Hematopoietic multipotent progenitor cell treated with erythropoietin and hydrocortisone succinate and interleukin-3 and kit ligand, for 4 days (in vitro differentiated cells): Measurements from ENCODE around the gene PID1.

Experiments
- DNase-seq: peaks from one replicate; pipeline ENCODE4 v3.0.0-alpha.2; 2015

PID1 gene

DNA sequence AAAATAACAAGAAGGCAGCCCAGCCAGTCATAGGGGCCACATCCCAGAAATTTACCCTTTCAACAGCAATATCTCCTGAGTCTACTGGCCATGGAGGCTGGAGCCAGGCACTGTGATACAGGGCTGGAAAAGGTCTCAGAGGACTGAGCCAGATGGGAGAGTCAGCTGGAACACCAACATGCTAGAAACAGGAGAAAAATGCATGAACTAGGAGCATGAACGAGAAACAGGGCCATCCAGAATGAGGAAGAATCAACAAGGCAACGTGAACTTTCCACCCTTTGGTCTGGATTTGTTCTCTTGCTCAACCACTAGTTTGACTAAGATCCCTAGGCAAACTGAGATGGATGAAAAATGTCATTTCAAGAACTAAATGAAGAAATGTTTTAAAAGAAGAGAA lies 13.1 kb downstream of the PID1 start:
- DNase-seq: no peak

DNA sequence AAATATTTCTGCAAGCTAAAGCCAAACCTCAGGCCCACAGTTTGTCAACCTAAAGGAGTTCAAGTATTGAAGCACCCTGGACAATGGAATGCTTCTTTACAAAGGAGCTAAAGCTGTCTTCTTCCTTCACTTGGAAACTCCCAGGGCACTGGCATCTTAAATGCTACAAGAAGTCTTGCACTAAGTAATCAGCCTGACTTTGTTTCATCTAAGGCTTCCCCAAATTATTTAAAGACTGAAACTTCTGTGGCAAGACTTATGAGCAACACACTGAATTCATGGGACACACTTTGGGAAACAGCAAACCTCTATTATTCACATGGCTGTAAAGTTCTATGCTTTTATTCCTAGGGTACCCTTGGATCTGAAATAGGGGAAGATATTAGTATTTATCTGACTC lies 14.7 kb downstream of the PID1 start:
- DNase-seq: no peak

DNA sequence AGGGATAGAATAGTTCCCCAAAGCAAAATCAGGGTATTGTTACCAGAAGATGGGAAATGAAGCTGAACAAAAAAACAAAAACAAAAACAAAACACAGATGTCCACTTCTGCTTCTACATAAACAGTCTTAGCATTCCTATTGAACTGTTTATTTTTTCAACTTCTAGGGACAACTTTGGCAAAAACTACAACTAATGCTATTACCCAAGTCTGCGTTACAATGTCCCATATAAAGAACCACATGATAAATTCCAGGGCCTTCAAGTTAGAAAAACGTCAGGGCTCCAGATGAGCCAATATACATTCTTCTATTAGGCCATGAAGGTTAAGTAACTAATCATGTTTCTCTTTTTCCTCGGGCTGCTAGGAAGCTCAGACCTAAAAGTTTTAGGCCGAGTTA lies 16.9 kb downstream of the PID1 start:
- DNase-seq: no peak

DNA sequence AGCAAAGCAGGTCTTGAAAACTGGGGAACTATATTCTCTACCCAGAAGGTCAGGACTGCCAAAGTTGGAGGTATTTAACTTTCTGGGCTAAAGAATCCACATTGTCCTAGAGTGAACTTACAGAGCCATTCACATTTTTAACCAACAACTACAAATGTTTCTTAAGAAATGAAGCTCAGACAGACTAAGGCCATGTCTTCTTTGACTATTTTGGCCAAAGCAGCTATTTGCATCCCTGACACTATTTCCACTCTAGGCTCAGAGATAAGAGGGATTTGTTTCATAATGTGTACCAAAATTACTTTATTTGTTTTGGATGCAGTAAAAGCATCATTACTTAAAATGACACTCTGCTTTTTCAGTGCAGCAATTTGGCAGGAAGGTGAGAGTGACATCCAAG lies 18.1 kb downstream of the PID1 start:
- DNase-seq: no peak

DNA sequence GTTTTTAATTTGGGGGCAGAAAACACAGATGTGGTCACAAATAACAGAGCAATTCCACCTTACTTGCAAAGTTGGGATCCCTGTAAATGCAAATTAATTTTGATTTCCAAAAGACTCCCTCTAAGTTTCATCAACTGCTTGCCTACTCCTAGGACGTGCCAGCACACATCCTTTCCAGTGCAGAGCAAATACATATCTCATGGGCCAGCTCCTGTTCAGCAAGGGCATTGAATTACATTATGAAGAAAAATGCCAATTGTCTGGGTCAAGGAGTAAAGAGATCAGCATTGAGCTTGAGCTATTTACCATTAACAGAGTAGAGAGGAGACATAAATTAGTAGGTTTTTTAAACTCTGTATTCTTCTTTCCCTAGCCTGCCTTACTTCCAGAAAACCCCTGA lies 18.8 kb downstream of the PID1 start:
- no peak for DNase-seq

DNA sequence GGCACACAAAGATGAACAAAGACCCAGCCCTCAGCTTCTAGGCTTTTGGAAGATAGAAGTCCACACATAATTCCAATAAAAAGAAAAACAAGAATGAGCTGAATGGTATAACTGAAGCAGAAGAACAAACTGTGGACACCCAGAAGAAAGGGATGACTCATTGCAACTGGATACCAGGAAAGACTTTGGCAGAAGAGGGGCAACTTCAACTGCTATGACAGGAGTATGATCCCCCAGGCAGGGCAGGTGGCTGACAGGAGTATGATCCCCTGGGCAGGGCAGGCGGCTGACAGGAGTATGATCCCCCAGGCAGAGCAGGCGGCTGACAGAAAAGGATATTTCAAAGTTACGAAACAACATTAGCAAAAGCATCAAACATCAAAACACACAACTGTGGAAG lies 21.6 kb downstream of the PID1 start:
- no peak for DNase-seq

DNA sequence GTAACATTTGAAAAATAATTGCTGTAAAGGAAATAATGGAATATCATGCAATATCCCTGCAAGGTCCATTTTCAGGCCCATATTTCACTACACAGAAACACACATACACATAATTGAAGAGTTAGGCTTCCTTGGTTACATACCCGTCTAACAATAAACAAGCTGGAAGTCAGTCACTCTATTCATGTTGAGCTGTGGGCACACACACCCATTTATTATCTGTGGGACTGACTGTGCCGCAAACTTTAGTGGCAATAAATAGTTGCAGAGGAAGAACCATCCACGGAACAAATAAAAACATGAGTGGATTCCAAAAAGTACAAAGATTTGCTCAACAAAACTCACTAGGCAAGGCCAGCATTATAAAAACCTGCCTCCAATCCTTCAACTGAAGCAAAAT lies 24.8 kb downstream of the PID1 start:
- DNase-seq: no peak

DNA sequence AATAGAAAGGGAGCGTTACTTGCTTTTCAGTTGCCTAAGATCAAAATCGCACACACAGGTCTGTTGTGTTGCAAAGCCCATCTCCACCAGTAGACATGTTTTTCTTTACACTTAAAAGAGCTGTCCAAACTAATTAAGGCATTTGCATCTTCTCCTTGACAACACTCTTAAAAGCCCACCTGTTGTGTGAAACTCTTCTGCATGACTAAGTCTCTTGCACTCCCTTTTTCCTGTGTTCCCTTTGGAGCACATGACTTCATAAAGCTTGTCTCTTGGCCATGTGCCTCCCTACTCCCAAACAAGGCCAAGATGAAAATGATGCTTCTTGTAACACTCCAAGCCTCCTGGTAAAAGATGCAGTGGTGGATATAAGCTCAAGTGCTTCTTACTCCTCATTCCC lies 26.1 kb downstream of the PID1 start:
- no peak for DNase-seq

DNA sequence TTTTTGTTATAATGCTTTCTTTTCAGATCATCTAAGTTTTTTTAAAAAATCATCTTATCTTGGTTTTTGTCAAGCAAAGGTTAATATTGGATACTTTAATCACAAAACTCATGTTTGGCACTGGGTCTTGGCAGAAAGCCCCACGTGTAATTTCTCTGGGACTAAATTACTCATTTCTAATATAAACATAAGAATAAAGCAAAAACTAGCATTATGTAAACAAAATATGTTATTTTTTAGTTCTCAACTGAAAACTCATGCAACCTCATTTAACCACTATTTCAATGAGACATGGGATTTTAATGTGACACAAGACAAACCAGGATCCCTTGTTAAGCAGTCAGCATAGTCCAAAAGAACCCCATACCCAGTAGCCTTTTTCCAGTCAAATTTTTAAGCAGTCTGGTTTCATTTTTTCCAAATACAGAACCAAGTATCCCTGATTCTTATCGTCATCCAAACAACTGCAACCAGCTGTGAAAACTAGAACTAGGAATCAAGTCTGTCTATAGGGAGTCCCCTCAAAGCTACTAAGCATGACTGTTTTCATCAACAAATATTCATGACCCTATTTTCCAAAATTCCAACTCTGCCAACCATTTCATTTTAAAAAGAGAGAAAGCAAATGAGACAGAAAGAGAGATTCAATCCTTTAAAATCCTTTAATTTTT lies 27.1 kb downstream of the PID1 start:
- DNase-seq: no peak

DNA sequence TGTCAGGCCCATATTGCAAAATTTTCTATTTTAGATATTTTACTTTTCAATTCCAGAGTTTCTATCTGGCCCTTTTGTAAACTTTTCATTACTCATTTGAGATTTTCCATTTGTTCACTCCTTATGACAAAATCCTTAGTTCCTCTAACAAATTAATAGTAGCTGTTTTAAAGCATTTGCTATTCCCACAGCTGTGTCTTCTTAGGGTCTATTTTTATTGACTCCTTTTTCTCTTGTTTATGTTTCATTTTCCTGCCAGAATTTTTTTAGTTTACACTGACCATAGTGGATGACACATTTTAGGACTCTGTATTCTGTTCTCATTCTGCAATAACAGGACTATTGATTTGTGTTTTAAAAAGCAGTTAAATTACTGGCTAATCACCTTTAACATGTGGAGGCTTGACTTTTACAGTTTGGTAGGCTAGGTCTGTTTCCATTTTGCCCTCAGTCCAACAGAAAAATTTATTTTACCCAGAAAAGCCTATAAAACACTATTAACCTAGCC lies 30.0 kb downstream of the PID1 start:
- DNase-seq: no peak

DNA sequence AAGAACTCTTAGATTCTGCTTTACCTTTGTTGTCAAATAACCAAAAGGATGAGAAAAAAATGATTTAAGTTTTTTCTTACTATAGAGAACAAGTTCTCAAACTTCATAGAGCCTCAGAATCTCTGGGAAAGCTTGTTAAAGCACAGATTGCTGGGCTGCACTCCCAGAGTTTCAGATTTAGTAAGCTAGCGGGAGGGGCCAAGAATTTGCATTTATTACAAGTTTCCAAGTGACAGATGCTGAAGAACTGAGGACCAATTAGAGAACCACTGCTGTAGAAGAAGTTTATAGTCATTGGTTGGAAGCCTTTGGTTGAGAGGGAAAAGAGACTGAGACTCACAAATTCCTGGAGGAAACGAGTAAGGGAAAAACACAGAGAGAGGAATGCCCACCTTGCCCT lies 32.1 kb downstream of the PID1 start:
- no peak for DNase-seq

DNA sequence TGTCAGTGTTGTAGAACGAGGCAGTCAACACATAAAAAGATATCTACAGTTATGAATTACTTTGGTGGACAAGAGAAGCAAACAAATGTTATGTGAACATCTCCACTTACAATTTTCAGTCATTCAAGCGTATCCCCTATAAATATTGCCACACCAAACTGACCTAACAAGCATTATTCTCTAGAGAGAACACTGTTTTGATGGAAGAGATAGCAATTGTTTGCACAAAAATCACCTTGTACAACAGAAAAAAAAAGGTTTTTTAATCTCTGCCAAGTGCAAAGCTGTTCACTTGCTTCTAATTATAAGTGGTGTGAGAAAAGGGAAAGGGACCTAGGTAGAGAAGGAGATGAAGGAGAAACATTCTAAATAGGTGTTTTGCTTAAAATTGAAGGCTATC lies 33.8 kb downstream of the PID1 start:
- DNase-seq: no peak

DNA sequence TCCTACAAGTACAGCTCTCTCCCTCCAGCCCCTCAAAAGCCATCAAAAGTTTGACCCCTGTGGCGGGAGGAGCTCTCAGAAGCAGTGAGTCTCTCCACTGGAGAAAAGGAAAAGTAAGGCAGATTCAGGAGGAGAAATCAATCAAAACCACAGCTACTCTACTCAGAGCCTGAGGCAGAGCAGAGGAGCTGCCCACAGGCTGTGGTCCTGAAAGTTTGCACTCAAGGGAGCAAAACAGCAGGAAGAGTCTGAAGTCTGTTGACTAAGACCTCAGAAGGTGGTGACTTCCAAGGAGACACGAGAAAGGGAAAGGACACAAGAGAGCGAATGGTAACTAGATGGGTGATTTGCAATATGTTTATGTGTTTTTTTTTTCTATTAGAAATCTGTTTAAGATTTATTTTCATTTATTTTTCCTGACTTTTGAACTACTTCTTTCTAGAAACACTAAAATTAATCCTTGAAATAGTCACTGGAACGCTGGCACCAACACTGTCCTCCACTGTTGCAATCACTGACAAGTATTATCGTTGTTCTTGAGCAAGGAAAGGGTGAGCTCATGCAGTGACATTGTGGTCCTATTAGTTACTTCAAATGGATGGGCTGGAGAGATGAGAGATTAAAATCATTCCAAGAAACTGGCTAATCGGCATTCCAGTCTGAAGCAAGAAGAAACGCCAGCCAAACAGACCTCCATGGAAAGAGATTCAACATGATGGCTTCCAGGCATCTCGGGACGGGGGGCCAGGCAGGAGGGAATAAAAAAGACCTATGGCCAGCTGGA lies 35.8 kb downstream of the PID1 start:
- DNase-seq: no peak

DNA sequence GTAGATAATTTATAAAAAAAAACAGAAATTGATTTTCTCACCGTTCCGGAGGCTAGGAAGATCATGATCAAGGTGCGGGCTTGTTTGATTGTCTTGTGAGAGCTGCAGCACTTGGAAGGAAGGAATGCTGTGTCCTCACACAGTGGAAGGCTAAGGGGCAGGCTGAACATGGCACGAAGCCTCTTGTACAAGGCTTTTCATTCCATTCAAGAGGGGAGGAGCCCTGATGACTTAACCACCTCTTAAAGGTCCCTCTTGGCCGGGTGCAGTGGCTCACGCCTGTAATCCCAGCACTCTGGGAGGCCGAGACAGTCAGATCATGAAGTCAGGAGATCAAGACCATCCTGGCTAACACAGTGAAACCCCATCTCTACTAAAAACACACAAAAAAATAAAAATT lies 39.2 kb downstream of the PID1 start:
- no peak for DNase-seq

DNA sequence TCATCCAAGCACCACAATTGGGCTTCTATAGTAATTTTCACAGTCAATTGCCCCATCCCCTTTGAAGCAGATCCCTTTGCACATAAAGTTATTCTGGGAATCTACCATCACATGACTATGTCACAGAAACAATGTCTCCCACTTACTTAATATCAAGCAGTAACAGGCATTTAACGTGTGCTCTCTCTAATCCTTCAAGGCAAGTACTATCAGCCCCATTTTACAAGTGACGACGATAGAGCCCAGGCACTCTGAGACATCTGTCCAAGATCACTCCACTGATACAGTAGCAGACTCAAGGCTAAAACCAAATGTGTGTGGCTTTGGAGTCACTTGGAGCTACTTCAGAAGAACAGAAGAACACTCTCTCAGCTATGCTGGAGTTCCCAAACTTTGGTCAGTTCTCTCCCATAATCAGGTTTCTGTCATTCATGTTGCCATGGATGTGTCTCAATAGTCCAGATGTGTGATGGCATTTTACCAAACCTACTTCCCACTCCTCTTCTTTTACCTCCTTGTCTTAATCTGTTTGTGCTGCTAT lies 39.7 kb downstream of the PID1 start:
- DNase-seq: no peak

DNA sequence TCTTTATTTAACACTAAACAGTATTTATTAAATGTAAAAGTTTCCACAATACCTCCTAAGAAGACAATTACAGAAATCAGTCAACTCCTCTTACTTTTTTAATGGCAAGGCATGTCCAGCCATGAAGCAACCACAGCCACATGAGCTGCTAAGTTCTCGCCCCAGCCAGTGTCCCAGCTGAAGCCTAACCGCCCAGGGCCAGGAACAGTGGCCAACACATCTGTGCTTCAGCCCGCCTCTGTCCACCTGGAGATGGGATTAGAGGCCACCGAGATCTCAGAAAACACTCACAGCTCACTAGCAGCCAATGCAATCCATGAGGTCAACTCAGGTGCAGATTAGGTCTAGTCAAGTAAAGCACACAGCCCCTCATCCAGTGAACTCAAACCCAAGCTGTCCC lies 40.2 kb downstream of the PID1 start:
- no peak for DNase-seq

DNA sequence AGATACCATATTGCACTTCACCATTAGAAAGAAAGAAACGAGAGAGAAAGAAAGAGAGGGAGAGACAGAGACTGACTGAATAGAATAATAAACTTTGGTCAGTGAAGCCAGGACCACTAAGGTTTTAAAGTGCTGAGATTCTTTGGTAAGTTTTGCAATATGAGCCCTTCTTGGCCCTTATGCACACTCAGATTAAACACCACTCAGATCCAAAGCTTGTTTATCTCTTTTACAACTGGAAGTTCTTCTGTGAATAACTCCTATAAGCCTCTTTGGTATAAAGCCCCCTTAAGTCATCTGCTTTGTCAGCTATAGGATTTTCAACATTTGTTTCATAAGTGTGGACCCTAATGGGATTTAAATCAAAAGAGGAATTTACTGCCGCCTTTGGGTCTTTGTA lies 40.8 kb downstream of the PID1 start:
- DNase-seq: no peak

DNA sequence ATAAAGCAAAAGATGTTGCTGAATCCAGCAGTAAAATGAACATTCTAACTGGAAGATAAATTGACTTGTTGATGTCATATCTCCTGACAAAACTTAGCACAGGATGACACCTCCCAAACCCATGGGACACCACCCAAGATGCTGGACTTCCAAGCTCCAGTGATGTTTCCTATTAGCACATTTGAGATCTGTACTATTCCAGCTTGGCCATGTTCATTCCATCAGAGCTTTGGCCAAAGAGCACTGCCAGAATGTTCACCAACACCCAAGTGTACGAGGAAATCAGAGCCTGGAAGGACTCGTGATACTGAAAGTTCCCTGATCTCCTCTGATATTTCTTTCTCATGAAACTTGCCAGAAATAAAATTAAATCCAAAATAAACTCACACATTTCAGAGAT lies 44.7 kb downstream of the PID1 start:
- no peak for DNase-seq

DNA sequence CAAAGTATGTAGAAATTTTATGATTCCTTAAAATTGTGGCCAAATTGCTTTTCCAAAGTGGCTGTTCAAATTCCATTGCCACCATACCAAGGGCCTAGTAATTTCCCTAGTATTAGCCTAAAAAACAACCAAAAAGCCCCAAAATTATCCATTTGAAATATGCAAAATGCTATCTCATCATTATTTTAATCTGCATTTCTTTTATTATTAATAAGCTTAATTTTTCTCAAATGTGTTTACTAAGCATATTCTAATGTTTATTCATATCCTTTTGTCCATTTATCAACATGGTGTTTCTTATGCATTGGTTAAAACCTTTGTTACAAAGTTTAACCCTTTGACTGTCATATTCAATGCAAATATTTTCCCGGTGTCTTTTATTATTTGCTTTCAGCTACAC lies 48.0 kb downstream of the PID1 start:
- no peak for DNase-seq

DNA sequence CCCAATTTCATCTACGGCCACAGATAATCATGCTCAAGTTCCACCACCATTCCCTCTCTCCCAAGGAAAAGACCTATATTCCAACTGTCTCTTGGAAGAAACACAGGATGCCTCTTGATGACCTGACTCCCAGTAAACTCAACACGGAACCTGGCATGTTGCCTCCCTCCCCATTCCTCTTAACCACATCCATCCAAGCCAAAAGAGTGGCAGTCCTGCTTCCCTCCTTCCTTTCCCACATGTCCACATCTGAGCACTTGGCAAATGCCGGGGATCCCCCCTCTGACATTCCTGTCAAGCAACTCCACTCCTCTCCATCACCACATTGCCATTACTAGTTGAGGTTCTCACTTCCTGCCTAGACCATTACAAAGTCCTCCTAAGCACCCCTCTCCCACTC lies 49.4 kb downstream of the PID1 start:
- DNase-seq: no peak

DNA sequence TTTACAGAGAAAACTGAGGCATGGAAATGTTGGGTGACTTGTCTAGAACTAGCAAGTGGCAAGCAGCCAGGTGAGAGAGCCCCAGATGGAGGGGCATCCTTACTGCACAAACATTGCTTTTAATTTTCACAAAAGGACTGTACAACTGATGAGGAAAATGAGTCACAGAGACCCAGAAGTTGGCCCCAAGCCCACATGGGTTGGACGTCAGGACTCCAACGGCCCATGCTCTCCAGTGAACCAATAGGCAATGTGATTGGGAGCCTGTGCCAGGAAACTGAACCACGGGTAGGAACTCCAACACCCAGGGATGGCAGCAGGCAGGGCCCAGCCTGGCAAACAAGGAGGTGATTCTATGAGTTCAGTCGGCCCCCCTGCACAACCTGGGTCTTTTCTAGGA lies 50.8 kb downstream of the PID1 start:
- no peak for DNase-seq

DNA sequence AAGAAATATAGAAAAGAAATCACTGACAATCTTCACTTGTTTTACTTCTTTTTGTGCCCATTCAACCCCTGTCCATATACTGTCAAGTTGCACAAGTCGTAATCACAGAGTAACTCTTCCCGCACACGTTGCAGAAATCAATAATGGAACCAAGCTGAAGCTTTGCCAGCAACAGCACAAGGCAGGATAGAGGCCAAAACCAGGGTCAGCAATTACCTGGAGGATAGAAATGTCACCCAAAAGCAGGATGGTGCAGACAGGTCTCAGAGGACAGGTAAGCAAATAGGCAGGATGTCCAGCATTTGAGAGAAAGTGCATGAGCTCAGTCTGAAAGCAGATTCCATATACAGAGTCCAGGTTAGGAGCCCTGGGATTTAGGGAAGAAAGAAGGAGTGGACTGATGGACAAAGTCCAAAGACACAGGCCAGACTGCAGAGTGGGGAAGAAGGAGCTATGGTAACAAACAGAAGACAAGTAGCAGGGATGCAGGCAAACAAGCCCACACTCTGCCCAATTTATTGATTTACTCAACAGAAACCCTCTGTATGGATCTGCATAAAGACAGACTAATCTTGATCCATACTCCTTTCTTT lies 52.7 kb downstream of the PID1 start:
- DNase-seq: no peak

DNA sequence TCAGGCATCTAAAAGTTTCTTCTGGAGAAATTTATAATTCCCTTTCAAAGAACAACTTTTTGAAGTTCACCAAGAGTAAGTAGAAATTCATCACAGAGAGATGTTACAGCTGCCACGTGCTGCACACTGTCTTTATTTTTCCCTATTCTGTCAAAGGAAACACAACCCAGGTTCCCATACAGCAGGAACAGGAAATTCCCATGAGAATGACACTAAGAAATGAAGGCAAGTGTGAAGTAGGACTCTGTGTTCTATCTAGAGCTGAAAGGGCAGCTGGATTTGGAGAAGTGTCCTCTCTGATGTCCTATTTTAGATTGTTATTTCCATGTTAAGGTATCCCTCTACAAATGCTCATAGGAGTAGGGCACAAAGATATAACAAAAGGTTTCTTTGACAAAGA lies 58.8 kb downstream of the PID1 start:
- DNase-seq: no peak

DNA sequence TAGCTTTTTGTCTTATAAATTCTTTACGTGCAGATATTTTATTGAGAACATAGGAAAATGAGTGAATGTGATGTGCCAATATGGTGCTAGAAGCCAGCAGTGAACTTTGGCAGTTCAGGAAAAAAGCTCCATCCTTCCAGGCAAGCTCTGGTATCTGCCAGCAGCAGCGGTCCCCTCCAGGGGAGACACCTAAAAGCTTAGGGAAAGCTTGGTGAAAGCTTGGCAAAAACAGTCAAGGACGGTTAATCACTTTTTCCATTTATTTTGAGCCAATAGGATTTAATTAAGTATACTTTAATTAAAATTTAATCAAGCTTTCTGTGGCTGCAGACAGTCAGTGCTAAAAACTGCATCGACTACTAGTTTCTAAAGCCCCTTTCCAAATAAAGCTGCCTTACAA lies 60.4 kb downstream of the PID1 start:
- no peak for DNase-seq
